ENCODE measurements around the gene INPP4A. TPM values are rescaled to one million over a fixed set of nuclear protein-coding genes. Genes with fewer than 3 reads are reported as not detected.

The INPP4A gene
- total and polyA plus RNA-seq, 2 donors (not counting 3 experiments of a cell fraction or from before 2014, with no cell fraction given): 14.9 to 28.8 TPM

DNA sequence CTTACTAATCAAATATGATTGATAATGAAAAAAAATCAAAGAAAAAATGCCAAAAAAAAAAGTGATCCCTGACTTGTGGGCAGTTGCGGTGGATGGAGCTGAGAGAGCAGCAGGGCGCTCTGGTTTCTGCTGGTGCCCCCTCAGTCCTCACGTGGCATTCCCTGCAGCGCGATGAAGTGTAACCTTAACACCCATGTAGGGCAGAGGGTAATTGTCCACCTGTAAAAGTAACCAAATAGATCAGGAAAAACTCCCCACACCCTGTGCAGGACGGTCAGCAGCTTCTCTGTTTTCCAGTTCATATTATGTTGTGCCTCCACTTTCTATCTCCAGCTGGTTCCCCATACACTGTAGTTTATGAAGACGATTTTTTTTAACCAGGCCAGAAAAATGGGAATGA, 138.6 kb downstream of the INPP4A start:
- Histone ChIP-seq H3K9me1 (replicated peaks; ENCODE audit: control insufficient read depth, extremely low read depth, insufficient read depth, low read length) (no peaks in the 10 kb centered on the region), H3K27ac (ENCODE audit: insufficient read depth, low read depth, low read length) (no peak overlapping the region), H4K20me1 (replicated peaks; ENCODE audit: control insufficient read depth, extremely low read depth, insufficient read depth, low read length) (no peaks in the 10 kb centered on the region), H3K79me2 (ENCODE audit: control insufficient read depth, insufficient read depth, low read length) (no peaks in the 10 kb centered on the region), H3K9me3 (replicated peaks; ENCODE audit: control insufficient read depth, insufficient read depth, low read length) (no peaks in the 10 kb centered on the region), H3K9ac (replicated peaks; ENCODE audit: extremely low read depth, insufficient read depth, low read length) (no peak overlapping the region), H3K4me1 (ENCODE audit: control insufficient read depth, extremely low read depth, insufficient read depth, low read length) (no peaks in the 10 kb centered on the region), H3K4me2 (ENCODE audit: insufficient read depth, low read length) (no peak overlapping the region), H3K36me3 (ENCODE audit: control insufficient read depth in 2 of 2, extremely low read depth in 1 of 2, insufficient read depth in 2 of 2, low read length in 2 of 2) (peaks cover 0 to 7% of the 10 kb centered on the region in 2 experiments), H3K4me3 (replicated peaks in 1 of 3; ENCODE audit: insufficient read depth in 1 of 3, low read depth in 1 of 3, low read length in 3 of 3) (no peak overlapping the region), H2AFZ (ENCODE audit: low read depth, low read length) (no peak overlapping the region), H3K27me3 (ENCODE audit: control insufficient read depth in 2 of 2, insufficient read depth in 2 of 2, low read length in 2 of 2) (no peaks in the 10 kb centered on the region)
- no peak for FAIRE-seq
- CTCF ChIA-PET: no interaction called here
- no peak for DNase-seq (ENCODE audit: low read depth, low spot score)
- dilution Hi-C loops (cut with MboI; ENCODE audit: extremely low pct_ligation_motif_present, low sequenced_read_pairs) (no loop called here), intact Hi-C loops (cut with micrococcal nuclease) (no loop called here)
- no peak for TF ChIP-seq CTCF (IDR thresholded peaks at IDR 0.05; ENCODE audit: extremely low read depth in 1 of 2, insufficient read depth in 1 of 2, low read depth in 1 of 2, low read length in 2 of 2)
- no peak for TF ChIP-seq MYC (IDR thresholded peaks at IDR 0.05; ENCODE audit: low read depth, low read length)
- no peak for TF ChIP-seq GATA2 (IDR thresholded peaks at IDR 0.05; ENCODE audit: insufficient read depth, insufficient read length, low read depth, low read length)
- no peak for TF ChIP-seq MAX (IDR thresholded peaks at IDR 0.05; ENCODE audit: insufficient read depth, insufficient read length)
- no peak for TF ChIP-seq EZH2 (IDR thresholded peaks at IDR 0.05; ENCODE audit: borderline replicate concordance, low read depth, low read length, severe bottlenecking)
- TF ChIP-seq POLR2A (IDR thresholded peaks at IDR 0.05; ENCODE audit: low read depth, low read length): no peak
- TF ChIP-seq JUN (IDR thresholded peaks at IDR 0.05; ENCODE audit: borderline replicate concordance, insufficient read depth, insufficient read length, low read depth): no peak
- no peak for TF ChIP-seq POLR2AphosphoS5 (IDR thresholded peaks at IDR 0.05; ENCODE audit: insufficient read depth, low read depth, low read length)
- no peak for TF ChIP-seq FOS (IDR thresholded peaks at IDR 0.05; ENCODE audit: borderline replicate concordance, insufficient read depth, low read length)
- POLR2A ChIA-PET: no interaction called here
- no TSS peak for BruUV-seq (replicated peaks)

All from endothelial cell of umbilical vein (primary cell).